NCI-H2171 treated with DMSO at 0.1 percent for 48 hours (cell line): Measurements from ENCODE around the gene MYMX.
"Not testable (repeated sequence)": the region's sequence is repeated elsewhere in the genome, so short reads cannot be mapped to it uniquely, and the experiment has no call there.

Source experiments
- DNase-seq: peaks from one replicate; lab custom pipeline; 2025; lab: John Stamatoyannopoulos, UW

MYMX gene

DNA sequence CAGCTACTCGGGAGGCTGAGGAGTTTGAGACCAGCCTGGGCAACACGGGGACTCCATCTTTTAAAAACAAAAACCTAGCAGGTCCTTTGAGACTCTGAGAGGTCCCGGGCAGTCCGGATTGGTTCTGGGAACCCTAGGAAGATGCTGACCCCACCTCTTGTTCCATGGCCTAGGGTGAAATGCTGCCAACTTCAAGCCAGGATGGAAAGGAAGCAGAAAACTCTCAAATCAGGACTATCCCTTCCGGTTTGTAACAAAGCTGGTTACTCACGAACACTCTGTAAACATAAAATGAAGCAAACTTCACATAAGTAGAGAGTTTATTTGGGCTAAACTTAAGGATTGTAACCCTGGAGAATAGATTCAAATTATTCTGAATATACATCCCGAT, 30.1 kb upstream of the MYMX start:
- no peak for DNase-seq

DNA sequence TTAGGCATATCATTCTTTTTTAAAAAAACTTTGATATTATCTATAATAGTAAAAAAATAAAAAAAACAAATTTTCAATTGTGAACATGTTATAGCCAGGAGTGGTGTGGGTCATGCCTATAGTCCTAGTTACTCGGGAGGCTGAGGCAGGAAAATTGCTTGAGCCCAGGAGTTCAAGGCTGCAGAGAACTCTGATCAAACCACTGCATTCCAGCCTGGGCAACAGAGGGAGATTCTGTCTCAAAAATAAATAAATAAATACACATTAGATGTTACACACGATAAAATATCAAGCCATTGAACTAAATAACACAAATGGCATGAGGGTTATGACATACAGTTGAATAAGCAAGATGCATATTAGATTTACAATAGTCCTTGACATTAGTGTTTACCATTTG, 27.9 kb upstream of the MYMX start:
- no peak for DNase-seq

DNA sequence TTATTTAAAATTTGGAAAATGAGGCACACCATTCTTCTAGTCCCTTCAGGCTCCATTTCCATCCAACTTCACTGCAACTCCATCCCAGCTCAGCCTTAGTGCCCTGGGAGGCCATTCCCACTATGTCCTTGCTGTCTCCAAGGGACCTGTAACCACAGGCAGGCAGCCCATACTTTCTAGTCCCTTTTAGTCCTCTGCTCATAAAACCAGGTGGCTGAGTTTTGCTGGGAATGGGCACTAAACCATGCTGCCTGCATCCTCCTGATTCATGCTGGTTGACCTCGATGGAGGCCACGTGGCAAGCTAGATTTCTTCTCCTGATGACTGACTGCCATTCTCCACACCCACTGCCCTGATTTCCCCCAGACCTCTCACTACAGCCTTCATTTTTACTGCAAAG, 27.5 kb upstream of the MYMX start:
- DNase-seq: no peak

DNA sequence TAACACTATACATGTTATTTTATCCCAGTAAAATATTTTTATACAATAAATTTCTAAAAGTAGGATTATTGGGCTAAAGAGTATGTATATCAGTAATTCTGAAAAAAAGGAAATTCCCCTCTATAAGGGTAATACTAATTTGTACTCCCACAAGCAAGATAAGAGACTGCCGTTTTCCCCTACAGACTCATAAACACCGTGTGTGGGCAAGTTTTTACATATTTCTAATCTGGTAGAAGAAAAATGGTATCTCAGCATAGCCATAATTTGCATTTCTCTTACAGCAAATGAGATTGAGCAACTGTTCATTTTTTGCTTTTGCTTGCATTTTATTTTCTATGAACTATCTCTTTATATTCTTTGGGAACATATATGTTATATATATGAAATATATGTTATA, 26.0 kb upstream of the MYMX start:
- DNase-seq: no peak

DNA sequence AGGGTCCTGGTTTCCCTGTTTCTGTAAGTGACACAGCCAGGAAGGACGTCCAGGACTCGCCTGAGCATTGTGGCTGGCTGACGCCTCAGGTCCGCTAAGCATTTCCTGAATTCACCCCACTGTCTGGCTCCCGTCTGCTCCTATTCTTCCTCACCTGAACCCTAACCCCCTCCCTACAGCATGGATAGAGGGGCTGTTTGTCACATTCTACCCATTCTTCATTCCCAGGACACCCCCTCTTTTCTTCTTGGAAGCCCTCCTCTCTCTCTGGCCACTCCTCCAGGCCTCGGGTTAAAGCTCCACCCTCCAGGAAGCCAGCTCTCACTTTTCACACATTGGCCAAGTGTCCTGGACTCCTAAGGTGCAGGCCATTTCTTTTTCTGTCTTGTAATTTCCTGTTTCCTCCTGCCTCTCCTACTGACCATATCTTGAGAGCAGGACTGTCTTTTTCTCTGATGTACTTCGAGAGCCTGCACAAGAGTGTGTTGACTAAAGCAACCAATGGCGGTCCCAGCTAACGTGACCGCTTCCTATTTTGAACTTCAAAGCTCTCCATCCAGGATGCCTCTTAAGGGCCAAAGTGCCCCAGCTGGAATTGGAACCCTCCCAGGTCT, 24.2 kb upstream of the MYMX start:
- no peak for DNase-seq

DNA sequence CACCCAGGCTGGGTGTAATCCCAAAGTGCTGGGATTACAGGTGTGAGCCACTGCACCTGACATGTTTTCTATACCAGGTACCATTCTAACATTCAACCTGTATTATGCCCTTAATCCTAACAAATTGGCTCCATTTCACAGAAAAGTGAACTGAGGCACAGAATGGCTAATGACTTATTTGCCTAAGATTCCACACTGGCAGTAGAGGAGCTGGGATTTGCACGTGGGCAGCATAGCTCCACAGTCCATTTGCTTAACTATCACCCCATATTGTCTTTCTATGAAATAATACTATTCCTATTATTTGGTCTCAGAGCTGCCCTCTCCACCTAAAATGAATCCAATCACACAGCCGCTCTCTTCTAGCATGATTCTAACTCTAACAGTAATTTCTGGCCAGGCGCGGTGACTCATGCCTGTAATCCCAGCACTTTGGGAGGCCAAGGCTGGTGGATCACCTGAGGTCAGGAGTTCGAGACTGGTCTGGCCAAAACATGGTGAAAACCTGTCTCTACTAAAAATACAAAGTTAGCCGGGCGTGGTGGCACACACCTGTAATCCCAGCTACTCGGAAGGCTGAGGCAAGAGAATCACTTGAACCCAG, 23.3 kb upstream of the MYMX start:
- DNase-seq: no peak

DNA sequence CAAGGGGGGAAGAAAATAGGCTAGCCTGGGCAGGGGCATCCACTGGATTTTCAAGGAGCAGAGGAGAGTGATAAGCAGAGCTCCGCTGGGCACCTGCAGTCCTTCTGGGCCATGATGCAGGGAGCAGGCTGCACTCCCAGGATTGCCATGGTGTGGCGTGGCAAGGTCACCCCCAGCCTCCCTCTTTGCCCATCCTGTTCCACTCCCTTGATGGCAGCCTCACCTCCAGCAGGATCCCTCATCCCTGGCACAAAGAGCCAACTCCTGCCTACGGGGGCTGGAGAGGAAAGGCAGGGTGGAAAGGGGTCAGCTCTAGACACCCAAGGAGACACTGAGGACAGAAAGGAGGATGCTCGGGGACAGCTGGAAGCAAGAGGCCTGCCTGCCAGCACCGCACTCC, 22.4 kb upstream of the MYMX start:
- DNase-seq: no peak

DNA sequence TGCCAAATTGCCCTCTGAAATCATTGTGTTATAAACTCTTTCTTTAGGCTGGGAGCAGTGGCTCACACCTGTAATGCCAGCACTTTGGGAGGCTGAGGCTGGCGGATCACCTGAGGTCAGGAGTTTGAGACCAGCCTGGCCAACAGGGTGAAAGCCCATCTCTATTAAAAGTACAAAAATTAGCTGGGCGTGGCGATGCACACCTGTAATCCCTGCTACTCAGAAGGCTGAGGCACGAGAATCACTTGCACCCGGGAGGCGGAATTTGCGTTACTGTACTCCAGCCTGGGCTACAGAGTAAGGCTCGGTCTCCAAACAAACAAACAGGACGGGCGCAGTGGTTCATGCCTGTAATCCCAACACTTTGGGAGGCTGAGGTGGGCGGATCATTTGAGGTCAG, 20.4 kb upstream of the MYMX start:
- DNase-seq: not testable (repeated sequence)

DNA sequence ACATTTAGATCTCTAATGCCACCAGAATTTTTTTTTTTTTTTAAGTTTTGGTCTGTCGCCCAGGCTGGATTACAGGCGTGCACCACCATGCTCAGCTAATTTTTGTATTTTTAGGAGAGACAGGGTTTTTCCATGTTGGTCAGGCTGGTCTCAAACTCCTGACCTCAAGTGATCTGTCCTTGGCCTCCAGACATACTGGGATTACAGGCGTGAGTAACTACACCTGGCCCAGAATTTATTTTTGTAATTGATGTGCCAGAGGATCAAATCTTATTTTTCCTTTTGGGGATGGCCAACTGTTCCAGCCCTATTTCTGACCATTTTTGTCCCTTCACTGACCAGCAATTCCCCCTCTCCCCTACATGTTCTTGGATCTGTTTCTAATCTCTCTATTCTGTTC, 18.0 kb upstream of the MYMX start:
- DNase-seq: no peak

DNA sequence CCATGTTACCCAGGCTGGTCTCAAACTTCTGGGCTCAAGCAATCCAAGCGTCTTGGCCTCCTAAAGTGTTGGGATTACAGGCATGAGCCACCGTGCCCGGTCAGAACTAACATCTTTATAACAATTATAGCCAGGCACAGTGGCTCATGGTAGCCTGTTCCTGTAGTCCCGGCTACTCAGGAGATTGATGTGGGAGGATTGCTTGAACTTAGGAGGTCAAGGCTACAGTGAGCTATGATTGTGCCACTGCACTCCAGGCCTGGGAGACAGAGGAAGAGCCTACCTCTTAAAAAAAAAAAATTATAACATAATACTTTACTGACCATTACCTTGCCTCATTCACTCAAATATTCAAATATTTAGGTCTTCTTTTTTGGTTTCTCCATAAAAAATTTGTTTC, 16.8 kb upstream of the MYMX start:
- no peak for DNase-seq

DNA sequence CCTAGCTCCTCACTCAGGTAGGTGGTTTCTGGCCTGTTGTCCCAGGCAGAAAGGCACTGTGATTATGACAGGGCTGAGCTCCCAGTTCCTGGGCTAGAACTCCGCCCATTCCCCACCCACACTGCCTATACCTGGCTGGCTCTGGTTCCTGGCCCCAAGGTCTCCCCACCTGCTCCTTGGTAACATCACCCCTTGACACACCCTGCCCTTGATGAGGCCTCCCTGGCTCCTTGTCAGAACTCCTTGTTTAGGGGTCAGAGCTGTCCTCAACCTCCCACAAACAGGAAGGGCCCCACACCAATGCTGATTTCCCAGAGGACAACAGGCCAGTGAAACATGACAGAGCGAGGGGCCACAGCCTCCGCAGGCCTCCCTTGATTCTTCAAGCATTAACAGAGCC, 15.5 kb upstream of the MYMX start:
- no peak for DNase-seq

DNA sequence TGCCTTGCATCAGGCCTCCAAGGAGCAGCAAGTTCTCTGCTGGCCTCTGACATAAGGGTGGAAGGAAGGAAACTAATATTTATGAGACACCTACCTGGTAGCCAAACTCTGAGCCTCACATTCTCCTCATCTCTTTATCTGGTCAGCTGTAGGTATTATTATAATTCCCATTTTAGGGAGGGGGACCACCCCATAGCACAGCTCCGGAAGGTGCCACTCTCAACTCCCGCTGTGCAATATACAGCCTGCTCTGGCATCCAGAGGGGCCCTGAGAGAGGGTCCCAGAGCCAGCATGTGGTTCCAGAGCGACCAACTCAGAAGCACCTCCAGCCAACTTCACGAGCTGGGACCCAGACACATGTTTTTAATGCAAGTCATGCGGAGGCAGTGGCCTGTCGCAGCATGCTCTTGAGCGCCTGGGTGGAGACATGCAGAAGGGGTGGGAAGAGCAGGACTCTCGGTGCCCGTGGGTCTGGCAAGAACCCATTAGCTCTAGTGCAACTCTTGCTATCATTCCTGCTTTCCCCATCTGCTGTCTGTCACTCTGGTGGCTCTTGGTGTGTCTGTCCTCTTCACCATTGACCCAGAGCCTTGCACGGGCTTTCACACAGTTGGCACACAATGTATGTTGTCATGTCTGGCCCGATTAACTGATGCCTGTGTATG, 15.0 kb upstream of the MYMX start:
- peak; percentile 16 for DNase-seq

DNA sequence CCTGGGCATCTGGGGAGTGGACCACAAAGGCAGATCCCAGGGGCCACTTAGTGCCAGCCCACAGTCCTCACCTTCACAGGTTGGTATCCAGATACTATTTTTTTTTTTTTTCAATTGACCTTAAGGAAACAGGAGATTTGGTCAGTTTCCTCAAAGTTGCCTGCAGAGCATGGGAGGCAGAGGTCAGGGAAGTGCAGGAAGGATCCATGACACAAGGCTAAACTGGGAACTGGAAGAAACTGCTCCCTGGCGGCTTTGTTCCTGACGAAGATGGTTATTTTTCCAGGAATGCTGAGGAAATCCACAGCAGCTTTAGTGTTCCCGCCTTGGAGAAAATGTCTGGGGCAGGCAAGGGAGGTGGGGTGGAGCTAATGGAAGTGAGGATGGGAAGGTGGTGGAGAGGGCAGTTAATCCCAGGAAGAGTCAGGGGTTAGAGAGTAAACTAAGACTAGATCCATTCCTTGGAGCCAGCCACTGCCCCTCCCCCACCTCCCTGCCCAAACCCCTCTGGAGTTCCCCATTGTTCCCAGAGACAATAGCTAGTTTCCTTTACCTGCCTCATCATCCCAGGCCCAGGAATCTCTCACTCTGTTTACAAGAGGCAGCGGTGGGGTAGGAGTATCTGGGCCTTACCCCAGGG, 14.3 kb upstream of the MYMX start:
- no peak for DNase-seq

DNA sequence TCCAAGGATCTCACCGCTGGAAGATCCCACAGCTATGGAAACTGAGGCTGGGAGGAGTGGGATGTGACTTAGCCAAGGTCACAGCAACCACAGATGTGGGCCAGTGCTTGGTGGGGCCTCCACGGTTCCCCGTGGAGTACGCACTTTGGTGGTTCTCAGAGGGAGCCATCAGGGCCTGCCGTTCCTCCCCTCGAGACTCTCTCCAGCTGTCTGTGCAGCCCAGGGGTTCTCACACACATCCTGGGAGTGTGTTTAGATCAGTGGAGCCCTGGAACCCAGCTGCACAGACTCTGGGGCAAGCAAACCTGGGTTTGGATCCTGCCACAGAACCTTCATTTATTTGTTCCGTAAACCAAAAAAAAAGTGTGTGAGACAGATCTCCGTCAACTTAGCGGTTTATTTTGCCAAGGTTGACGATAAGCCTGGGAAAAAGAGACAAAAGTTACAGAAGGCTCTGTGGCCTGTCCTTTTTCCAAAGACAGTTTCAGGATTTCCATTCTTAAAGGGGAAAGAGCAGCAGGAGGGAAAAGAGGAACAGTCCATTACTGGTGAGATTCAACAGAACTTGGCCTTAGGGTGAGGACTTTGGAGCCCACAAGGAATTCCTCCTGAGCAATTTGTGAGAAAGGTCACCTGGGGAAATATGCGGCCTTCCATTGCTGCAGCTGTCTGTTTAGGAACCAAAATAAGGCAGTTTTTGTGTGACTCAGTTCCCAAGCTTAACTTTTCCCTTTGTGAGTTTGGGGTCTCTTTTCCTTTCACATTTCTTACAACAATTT, 13.6 kb upstream of the MYMX start:
- DNase-seq: no peak

DNA sequence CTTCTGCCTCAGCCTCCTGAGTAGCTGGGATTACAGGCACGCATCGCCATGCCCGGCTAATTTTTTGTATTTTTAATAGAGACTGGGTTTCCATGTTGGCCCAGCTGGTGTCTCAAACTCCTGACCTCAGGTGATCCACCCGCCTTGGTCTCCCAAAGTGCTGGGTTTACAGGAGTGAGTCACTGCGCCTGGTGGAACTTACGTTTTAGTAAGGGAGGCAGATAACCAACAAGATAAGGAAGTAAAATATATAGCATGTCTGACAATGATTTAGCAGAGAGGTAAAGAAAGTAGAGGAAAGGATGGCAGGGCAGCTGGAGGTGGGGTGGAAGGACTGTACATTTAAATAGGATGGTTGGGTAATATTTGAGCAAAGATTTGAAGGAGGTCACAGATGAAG, 12.8 kb upstream of the MYMX start:
- no peak for DNase-seq

DNA sequence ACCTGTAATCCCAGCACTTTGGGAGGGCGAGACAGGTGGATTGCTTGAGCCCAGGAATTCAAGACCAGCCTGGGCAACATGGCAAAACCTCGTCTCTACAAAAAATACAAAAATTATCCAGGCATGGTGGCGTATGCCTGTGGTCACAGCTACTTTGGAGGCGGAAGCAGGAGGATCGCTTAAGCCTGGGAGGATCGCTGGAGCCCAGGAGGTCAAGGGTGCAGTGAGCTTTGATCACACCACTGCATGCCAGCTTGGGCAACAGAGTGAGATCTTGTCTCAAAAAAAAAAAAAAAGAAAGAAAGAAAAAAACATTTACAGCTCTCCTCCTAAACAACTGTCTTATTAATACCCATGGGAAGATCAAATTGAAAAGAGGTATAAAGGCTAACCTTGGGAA, 8.8 kb upstream of the MYMX start:
- no peak for DNase-seq

DNA sequence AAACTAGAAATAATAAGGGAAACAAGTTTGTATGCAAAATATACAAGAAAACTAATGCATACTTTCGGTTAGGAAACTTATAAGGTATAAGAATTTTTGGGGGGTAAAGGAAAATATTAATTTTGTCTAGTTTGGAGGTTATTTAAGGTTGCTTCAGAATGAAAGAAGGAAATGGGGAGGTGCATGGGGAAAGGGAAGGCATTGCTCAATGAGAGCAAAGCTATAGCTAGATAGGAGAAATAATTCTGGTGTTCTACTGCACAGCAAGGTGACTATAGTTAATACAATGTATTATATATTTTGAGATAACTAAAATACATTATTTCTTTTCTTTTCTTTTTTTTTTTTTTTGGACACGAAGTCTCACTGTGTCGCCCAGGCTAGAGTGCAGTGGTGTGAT, 5.4 kb upstream of the MYMX start:
- no peak for DNase-seq

DNA sequence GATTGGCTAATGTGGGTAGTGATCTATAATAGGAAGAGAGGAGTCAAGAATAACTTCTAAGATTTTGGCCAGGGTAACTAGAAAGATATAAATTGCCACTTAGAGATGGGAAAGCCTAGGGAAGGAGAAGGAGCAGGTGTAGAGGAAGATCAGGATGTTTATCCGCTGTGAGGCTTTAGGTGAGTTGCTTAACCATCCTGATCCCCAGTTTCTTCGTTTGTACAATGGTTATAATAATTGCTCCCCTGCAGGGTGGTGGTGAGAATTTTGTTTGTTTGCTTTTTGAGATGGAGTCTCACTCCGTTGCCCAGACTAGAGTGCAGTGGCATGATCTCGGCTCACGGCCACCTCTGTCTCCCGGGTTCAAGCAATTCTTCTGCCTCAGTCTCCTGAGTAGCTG, 2.4 kb upstream of the MYMX start:
- no peak for DNase-seq

DNA sequence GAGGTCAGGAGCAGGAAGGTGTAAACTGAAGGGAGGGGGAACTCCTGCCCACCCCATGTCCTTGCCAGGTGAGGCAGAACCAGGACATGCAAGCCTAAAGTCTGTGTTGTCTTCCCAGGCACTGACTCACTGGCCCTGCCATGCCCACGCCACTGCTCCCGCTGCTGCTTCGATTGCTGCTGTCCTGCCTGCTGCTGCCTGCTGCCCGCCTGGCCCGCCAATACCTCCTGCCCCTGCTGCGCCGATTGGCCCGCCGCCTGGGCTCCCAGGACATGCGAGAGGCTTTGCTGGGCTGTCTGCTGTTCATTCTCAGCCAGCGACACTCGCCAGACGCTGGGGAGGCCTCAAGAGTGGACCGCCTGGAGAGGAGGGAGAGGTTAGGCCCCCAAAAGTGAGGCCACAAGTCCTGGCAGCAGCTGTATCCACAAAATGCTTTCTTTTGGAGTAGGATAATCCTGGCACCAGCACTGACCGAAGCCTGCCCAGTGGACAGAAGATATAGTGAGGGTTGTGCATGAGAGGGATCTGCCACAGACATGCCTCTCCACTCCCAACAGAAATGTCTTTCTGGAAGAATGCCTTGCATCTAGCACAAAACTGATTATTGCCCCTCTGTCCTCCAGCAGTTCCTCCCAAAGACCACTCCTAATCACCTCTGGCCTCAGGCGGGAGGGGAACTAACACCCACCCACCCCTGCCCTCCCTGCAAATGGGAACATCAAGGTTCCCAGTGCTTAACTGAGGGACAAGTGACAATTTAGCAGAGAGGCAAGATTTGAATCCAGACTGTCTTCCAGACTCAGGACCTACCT, 812 bp downstream of the MYMX start:
- no peak for DNase-seq

DNA sequence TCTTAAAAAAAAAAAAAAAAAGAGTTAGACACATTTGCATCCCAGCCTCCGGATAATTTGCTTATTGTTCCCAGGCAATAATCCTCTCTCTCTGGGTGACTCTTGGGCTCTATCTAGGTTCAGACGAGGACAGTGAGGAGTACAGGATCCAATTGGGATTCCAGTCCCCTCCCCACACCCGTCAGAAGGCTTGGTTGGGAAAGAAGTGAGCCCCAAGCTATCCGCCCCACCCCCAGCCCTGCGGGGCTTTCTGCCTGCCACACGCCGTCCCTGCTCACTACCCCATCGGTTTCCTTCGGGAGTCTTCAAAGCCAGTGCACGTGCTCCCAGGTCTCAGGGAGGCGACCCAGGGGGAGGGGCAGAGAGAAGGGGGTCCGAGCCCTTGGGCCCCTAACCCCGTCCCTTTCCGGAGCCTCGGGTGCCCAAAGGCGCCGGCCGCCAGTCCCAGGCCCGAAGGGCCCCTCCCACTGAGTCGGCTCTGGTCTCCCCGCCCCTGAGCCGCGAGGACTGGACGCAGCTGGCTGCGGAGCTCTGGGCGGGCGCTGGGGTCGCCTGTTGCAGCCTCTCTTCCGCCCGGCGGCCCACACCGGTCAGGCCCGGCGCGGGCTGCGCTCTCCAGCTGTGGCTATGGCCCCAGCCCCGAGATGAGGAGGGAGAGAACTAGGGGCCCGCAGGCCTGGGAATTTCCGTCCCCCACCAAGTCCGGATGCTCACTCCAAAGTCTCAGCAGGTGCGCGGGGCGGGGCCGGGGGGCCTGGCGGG, 2.5 kb downstream of the MYMX start:
- peak; percentile 23 for DNase-seq
